ENCODE data around the gene FAM236B.
"Not testable (repeated sequence)": the region's sequence is repeated elsewhere in the genome, so short reads cannot be mapped to it uniquely, and the experiment has no call there.

FAM236B gene

DNA sequence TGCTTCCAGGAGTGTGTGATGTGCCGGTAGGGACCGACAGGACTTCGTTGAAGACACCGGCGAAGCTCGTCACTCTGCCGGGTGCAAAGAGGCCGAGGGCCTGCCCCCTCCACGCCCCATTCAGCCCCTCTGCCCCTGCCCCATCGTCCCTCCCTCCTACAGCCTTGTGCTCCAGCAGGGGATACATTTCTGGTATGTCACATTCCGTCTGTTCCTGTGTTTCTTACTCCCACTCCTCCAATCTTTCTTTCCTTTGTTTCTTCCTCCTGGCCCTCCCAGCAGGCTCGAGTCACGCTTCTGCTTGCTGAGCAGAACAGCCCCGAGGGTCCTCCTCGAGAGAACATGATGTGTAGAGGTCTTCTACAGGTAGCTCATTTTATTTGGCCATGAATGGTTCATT, at the start of gene FAM236B:
Gene FAM236B (minus strand): TSS at position 101 of the 400 bp plus-strand sequence. CDS start 100 bp downstream, at position 1.
- H3K4me3 ChIP-seq (ENCODE audit: low read length); H3K27me3 ChIP-seq (ENCODE audit: insufficient read depth, low read length); H3K36me3 ChIP-seq (ENCODE audit: insufficient read depth, low read depth, low read length); H3K27ac ChIP-seq (ENCODE audit: low read length); H3K4me1 ChIP-seq (ENCODE audit: insufficient read depth, low read length); H3K9ac ChIP-seq (ENCODE audit: low read depth, low read length); H3K9me3 ChIP-seq (ENCODE audit: insufficient read depth, low read depth, low read length): not testable (repeated sequence)

DNA sequence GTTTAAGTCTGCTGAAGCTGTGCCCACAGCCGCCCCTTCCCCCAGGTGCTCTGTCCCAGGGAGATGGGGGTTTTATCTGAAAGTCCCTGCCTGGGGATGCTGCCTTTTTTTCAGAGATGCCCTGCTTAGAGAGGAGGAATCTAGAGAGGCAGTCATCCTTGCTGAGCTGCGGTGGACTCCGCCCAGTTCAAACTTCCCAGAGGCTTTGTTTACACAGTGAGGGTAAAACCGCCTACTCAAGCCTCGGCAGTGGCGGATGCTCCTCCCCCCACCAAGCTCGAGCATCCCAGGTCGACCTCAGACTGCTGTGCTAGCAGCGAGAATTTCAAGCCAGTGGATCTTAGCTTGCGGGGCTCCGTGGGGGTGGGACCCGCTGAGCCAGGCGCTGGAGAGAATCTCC, 48.2 kb upstream of the FAM236B start:
- not testable (repeated sequence) for H3K27ac ChIP-seq (ENCODE audit: low read length); H3K4me3 ChIP-seq (ENCODE audit: low read length); H3K36me3 ChIP-seq (ENCODE audit: insufficient read depth, low read depth, low read length); H3K4me1 ChIP-seq (ENCODE audit: insufficient read depth, low read length); H3K9ac ChIP-seq (ENCODE audit: low read depth, low read length); H3K27me3 ChIP-seq (ENCODE audit: insufficient read depth, low read length); H3K9me3 ChIP-seq (ENCODE audit: insufficient read depth, low read depth, low read length)

DNA sequence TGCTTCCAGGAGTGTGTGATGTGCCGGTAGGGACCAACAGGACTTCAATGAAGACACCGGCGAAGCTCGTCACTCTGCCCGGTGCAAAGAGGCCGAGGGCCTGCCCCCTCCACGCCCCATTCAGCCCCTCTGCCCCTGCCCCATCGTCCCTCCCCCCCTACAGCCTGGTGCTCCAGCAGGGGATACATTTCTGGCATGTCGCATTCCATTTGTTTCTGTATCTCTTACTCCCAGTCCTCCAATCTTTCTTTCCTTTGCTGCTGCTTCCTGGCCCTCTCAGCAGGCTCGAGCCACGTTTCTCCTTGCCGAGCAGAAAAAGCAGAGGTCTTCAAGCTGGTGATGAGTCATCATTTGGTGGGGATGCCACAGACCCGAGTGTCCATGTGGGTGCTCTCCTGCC, 25.6 kb upstream of the FAM236B start, which contains the start of gene FAM236D:
Gene FAM236D (minus strand): TSS at position 101 of the 400 bp plus-strand sequence. CDS start 100 bp downstream, at position 1.
- H3K9me3 ChIP-seq (ENCODE audit: insufficient read depth, low read depth, low read length); H3K36me3 ChIP-seq (ENCODE audit: insufficient read depth, low read depth, low read length); H3K9ac ChIP-seq (ENCODE audit: low read depth, low read length); H3K27me3 ChIP-seq (ENCODE audit: insufficient read depth, low read length); H3K27ac ChIP-seq (ENCODE audit: low read length); H3K4me1 ChIP-seq (ENCODE audit: insufficient read depth, low read length); H3K4me3 ChIP-seq (ENCODE audit: low read length): not testable (repeated sequence)

DNA sequence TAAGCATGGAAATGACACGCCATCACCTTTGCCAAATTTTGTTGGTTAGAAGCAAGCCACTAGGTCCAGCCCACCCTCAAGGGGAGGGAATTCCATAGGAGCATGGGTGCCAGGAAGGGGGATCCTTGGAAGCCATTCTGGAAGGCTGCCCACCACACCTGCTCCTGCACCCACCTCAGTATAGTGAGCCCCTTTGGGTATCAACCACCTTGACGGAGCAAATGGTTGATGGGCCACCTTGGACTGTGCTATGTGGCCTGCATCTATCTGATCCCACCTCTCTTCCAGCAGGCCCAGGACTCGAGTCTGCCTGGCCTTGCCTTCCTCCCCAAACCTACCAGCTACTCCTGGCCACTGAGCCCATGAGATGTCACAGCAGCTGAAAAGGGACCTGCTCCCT, 7.9 kb upstream of the FAM236B start:
- H3K36me3 ChIP-seq (ENCODE audit: insufficient read depth, low read depth, low read length); H3K27me3 ChIP-seq (ENCODE audit: insufficient read depth, low read length); H3K9me3 ChIP-seq (ENCODE audit: insufficient read depth, low read depth, low read length); H3K4me3 ChIP-seq (ENCODE audit: low read length); H3K27ac ChIP-seq (ENCODE audit: low read length); H3K9ac ChIP-seq (ENCODE audit: low read depth, low read length); H3K4me1 ChIP-seq (ENCODE audit: insufficient read depth, low read length): not testable (repeated sequence)

DNA sequence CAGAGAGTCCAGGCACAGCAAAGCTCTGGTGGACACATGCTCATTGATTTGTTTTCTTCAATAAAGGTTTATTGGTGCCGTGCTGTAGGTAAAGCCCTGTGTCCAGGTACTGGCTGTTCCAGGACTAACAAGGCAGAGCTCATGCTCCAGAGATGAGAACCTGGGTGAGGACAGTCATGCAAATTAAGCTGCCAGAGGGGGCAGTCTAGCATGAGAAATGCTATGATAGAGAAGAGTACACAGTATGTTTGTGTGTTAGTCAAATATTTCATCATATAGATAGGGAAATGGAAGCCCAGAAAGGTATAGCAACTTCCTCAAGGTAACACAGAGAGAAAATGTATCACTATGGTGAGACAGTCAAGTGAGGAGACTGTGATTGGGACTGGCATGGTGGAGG, 5.7 kb upstream of the FAM236B start:
- not testable (repeated sequence) for H3K4me1 ChIP-seq (ENCODE audit: insufficient read depth, low read length); H3K27me3 ChIP-seq (ENCODE audit: insufficient read depth, low read length); H3K27ac ChIP-seq (ENCODE audit: low read length); H3K9ac ChIP-seq (ENCODE audit: low read depth, low read length); H3K9me3 ChIP-seq (ENCODE audit: insufficient read depth, low read depth, low read length); H3K36me3 ChIP-seq (ENCODE audit: insufficient read depth, low read depth, low read length); H3K4me3 ChIP-seq (ENCODE audit: low read length)

DNA sequence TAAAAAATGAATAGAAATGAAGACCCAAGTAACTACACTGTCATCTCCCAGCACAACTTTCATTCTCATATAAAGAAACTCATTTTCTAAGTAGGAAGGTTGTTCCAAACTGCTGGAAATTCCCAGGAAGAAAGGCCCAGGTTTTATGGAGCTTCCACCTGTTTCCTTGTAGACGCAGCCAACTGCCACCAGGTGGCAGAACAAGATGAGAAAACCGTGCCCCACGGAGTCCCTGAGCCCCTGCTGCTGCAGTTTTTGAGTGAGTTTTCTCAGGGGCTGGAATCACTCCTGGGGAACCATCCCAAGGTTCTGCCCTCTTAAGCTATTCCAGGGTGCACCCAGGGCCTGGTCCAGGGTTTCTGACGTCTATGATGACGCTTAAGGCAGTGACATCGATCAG, 1.5 kb upstream of the FAM236B start:
- H3K4me1 ChIP-seq (ENCODE audit: insufficient read depth, low read length); H3K36me3 ChIP-seq (ENCODE audit: insufficient read depth, low read depth, low read length); H3K27me3 ChIP-seq (ENCODE audit: insufficient read depth, low read length); H3K9ac ChIP-seq (ENCODE audit: low read depth, low read length); H3K27ac ChIP-seq (ENCODE audit: low read length); H3K4me3 ChIP-seq (ENCODE audit: low read length); H3K9me3 ChIP-seq (ENCODE audit: insufficient read depth, low read depth, low read length): not testable (repeated sequence)

DNA sequence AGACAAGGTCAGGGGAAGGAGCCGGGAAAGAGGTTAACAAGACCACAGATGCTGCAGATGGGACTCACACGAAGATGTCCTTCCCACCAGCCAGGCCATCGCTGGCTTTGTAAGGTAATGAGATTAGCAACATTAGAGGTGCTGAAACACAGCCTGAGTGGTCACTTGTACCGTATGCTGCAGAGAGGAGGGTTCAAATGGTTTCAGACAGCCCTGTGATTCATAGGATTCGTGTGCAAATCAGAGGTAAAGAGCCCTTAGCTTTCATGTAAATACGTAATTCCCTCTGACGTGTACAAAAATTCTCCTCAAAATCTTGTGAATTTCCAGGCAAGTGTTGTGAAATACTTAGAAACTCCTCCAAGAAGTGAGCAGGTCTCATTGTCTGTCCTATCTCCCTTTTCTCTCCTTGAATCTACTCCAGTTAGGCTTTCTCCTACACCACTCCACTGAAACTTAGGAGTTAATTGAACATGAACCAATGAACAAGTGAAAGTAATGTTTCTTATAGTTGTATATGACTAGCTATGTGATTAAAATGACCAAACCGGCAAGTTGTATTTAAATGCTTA, 991 bp upstream of the FAM236B start:
- H3K9me3 ChIP-seq (ENCODE audit: insufficient read depth, low read depth, low read length); H3K4me3 ChIP-seq (ENCODE audit: low read length); H3K36me3 ChIP-seq (ENCODE audit: insufficient read depth, low read depth, low read length); H3K27ac ChIP-seq (ENCODE audit: low read length); H3K9ac ChIP-seq (ENCODE audit: low read depth, low read length); H3K27me3 ChIP-seq (ENCODE audit: insufficient read depth, low read length); H3K4me1 ChIP-seq (ENCODE audit: insufficient read depth, low read length): not testable (repeated sequence)

DNA sequence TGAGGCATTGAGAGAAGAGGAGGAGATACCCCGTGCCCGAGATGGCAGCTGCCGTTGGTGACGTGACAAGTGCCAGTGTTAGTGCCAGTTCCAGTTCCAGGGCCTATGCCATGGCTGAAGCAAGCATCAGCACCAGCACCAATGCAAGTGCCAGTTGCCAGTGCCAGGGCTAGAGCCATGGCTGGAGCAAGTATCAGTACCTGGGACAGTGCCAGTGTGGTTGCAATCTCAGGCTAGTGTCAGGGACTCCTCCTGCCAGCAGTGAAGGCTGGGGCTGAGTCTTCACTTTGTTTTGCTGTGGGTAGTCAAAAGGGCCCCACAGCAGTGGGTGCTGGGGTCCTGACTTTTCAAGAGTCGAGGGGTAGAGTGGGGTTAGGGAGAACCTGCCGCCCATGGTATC, 4.3 kb downstream of the FAM236B start:
- H3K4me1 ChIP-seq (ENCODE audit: insufficient read depth, low read length); H3K27me3 ChIP-seq (ENCODE audit: insufficient read depth, low read length); H3K9me3 ChIP-seq (ENCODE audit: insufficient read depth, low read depth, low read length); H3K9ac ChIP-seq (ENCODE audit: low read depth, low read length); H3K4me3 ChIP-seq (ENCODE audit: low read length); H3K36me3 ChIP-seq (ENCODE audit: insufficient read depth, low read depth, low read length); H3K27ac ChIP-seq (ENCODE audit: low read length): not testable (repeated sequence)

DNA sequence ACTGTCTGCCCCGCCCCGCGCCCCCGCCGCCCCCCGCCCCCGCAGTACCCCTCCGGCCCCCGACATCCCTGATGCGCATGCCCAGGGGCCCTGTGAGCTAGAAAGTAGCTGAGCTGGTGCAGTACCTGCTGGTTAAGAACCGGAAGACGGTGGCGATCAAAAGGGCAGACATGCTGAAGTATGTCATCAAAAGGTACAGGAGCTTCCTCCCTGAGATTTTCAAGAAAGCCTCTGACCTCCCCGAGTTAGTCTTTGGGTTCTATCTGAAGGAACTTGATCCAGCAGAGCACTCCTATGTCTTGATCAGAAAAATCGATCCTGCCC, 5.0 kb downstream of the FAM236B start:
- not testable (repeated sequence) for H3K9ac ChIP-seq (ENCODE audit: low read depth, low read length); H3K36me3 ChIP-seq (ENCODE audit: insufficient read depth, low read depth, low read length); H3K4me1 ChIP-seq (ENCODE audit: insufficient read depth, low read length); H3K9me3 ChIP-seq (ENCODE audit: insufficient read depth, low read depth, low read length); H3K27ac ChIP-seq (ENCODE audit: low read length); H3K4me3 ChIP-seq (ENCODE audit: low read length); H3K27me3 ChIP-seq (ENCODE audit: insufficient read depth, low read length)

DNA sequence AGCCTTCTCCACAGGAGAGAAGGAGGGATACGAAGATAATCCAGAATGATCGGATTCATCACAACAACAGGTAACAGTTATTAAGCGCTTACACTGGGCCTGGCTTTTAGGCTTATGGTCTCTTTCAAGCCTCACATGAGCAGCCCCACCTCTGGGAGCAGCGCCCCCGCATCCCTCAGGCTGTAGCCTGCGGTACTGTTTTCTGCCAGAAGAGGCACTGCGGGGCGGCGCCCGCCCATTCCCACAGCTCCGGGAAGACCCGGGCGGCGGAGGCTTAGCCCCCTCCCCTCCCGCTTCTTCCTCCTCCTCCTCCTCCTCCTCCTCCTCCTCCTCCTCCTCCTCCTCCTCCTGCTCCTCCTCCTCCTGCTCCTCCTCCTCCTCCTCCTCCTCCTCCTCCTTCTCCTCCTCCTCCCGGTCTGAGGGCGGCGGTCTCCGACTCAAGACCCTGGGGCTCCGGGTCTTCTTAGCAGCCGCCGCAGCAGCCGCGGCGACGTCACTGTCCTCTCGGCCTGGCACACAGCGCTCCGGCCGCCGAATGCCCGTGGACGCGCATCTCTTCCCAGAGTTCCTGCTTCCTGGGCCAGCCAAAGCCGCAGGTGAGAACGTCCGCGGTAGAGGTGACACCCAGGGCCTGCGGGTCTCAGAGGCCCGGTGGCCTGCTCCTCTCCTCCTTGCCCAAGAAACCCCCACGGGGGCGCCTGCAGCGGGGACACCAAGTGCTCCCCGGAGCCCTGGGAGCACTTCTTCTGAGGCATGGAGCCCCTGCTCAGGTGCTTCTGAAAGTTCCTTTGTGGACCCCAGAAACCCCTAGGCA, 5.6 kb downstream of the FAM236B start, which contains the start of gene DMRTC1B:
Gene DMRTC1B (plus strand): TSS at position 238 of the 814 bp plus-strand sequence. CDS start 68,246 bp downstream, outside the sequence.
- H3K27me3 ChIP-seq (ENCODE audit: insufficient read depth, low read length); H3K36me3 ChIP-seq (ENCODE audit: insufficient read depth, low read depth, low read length); H3K4me1 ChIP-seq (ENCODE audit: insufficient read depth, low read length); H3K4me3 ChIP-seq (ENCODE audit: low read length); H3K9me3 ChIP-seq (ENCODE audit: insufficient read depth, low read depth, low read length); H3K27ac ChIP-seq (ENCODE audit: low read length); H3K9ac ChIP-seq (ENCODE audit: low read depth, low read length): not testable (repeated sequence)

DNA sequence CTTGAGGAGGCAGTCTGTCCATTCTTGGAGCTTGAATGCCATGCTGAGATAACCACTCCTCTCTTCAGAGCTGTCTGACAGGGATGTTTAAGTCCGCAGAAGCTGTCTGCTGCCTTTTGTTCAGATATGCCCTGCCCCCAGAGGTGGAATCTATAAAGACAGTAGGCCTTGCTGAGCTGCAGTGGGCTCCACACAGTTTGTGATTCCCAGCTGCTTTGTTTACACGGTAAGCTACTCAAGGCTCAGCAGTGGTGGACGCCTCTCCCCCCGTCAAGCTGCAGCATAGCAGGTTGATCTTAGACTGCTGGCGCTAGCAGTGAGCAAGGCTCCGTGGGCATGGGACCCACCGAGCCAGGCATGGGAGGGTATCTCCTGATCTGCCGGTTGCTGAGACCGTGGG, 22.0 kb downstream of the FAM236B start:
- H3K4me1 ChIP-seq (ENCODE audit: insufficient read depth, low read length); H3K4me3 ChIP-seq (ENCODE audit: low read length); H3K27me3 ChIP-seq (ENCODE audit: insufficient read depth, low read length); H3K36me3 ChIP-seq (ENCODE audit: insufficient read depth, low read depth, low read length); H3K27ac ChIP-seq (ENCODE audit: low read length); H3K9ac ChIP-seq (ENCODE audit: low read depth, low read length); H3K9me3 ChIP-seq (ENCODE audit: insufficient read depth, low read depth, low read length): not testable (repeated sequence)

DNA sequence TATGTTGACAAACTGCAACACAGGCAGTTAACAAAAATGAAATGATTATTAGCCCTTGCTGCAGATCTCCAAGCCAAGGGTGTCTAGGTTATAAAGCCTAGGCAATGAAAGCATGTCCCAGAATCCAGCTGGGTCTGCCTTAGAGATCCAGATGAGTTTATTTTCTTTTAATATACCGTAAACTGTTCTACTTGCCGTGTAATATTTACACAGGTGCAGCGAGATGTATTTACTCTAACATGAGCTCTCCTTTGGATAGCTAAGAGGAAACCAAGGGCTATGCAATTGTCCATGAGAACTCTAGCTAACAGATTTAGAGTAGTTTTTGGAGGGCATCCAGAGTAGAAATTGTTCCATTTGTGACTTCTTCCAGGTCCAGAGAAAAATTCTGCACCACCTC, 33.9 kb downstream of the FAM236B start:
- H3K4me3 ChIP-seq (ENCODE audit: low read length); H3K9ac ChIP-seq (ENCODE audit: low read depth, low read length); H3K36me3 ChIP-seq (ENCODE audit: insufficient read depth, low read depth, low read length); H3K4me1 ChIP-seq (ENCODE audit: insufficient read depth, low read length); H3K27me3 ChIP-seq (ENCODE audit: insufficient read depth, low read length); H3K9me3 ChIP-seq (ENCODE audit: insufficient read depth, low read depth, low read length); H3K27ac ChIP-seq (ENCODE audit: low read length): not testable (repeated sequence)
